CD4-positive, alpha-beta T cell treated with Interleukin-17A for 1 hour (primary cell): Measurements from ENCODE around the gene RPS16.

Source experiments
- DNase-seq: peaks from one replicate; pipeline ENCODE4 v3.0.0-alpha.2; 2020

Gene RPS16

GRCh38 chr19:39417463-39418181, 18.1 kb downstream of the RPS16 start:
- no peak for DNase-seq

- DNase-seq, result peak; percentile 26
These were observed 19.3 kb downstream of the RPS16 start for GRCh38 chr19:39416152-39417120.

- peak; percentile 29 for DNase-seq
These were observed 20.4 kb downstream of the RPS16 start for GRCh38 chr19:39415111-39416046.

- DNase-seq, result peak; percentile 37
These were observed 21.7 kb downstream of the RPS16 start for GRCh38 chr19:39413911-39414608.

GRCh38 chr19:39413272-39413910, 22.4 kb downstream of the RPS16 start:
- DNase-seq, result peak; percentile 54

GRCh38 chr19:39412867-39413271, 22.9 kb downstream of the RPS16 start:
- no peak for DNase-seq

GRCh38 chr19:39412100-39412866, 23.5 kb downstream of the RPS16 start, which contains the start of gene PLEKHG2:
Gene PLEKHG2, plus strand, starts transcription at chr19:39412669. Its CDS starts 1,418 bp downstream, at chr19:39414087.
- peak; percentile 99 for DNase-seq

- DNase-seq, result peak; percentile 95
These were observed 24.0 kb downstream of the RPS16 start for GRCh38 chr19:39411832-39412099.

- DNase-seq, result peak; percentile 80
These were observed 24.5 kb downstream of the RPS16 start for GRCh38 chr19:39411081-39411831.

GRCh38 chr19:39410831-39411080, 25.0 kb downstream of the RPS16 start:
- no peak for DNase-seq

- no peak for DNase-seq
These were observed 25.5 kb downstream of the RPS16 start for GRCh38 chr19:39410017-39410830.

GRCh38 chr19:39409208-39410016, 26.3 kb downstream of the RPS16 start:
- DNase-seq, result peak; percentile 95

- peak; percentile 77 for DNase-seq
These were observed 27.1 kb downstream of the RPS16 start for GRCh38 chr19:39408392-39409207.

- peak; percentile 80 for DNase-seq
These were observed 27.9 kb downstream of the RPS16 start for GRCh38 chr19:39407660-39408391.

- no peak for DNase-seq
These were observed 28.4 kb downstream of the RPS16 start for GRCh38 chr19:39407410-39407659.

- peak; percentile 96 for DNase-seq
These were observed 28.9 kb downstream of the RPS16 start, which contains the start of gene ZFP36 for GRCh38 chr19:39406656-39407409. Gene ZFP36, plus strand, starts transcription at chr19:39406847. Its CDS starts 58 bp downstream, at chr19:39406905.
